NCI-H2029 treated with DMSO at 0.1 percent for 48 hours (cell line): ENCODE measurements around the gene TIPARP.

Experiments
- DNase-seq: peaks from one replicate; lab custom pipeline; 2025; lab: John Stamatoyannopoulos, UW

Gene TIPARP, protein sequence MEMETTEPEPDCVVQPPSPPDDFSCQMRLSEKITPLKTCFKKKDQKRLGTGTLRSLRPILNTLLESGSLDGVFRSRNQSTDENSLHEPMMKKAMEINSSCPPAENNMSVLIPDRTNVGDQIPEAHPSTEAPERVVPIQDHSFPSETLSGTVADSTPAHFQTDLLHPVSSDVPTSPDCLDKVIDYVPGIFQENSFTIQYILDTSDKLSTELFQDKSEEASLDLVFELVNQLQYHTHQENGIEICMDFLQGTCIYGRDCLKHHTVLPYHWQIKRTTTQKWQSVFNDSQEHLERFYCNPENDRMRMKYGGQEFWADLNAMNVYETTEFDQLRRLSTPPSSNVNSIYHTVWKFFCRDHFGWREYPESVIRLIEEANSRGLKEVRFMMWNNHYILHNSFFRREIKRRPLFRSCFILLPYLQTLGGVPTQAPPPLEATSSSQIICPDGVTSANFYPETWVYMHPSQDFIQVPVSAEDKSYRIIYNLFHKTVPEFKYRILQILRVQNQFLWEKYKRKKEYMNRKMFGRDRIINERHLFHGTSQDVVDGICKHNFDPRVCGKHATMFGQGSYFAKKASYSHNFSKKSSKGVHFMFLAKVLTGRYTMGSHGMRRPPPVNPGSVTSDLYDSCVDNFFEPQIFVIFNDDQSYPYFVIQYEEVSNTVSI

DNA sequence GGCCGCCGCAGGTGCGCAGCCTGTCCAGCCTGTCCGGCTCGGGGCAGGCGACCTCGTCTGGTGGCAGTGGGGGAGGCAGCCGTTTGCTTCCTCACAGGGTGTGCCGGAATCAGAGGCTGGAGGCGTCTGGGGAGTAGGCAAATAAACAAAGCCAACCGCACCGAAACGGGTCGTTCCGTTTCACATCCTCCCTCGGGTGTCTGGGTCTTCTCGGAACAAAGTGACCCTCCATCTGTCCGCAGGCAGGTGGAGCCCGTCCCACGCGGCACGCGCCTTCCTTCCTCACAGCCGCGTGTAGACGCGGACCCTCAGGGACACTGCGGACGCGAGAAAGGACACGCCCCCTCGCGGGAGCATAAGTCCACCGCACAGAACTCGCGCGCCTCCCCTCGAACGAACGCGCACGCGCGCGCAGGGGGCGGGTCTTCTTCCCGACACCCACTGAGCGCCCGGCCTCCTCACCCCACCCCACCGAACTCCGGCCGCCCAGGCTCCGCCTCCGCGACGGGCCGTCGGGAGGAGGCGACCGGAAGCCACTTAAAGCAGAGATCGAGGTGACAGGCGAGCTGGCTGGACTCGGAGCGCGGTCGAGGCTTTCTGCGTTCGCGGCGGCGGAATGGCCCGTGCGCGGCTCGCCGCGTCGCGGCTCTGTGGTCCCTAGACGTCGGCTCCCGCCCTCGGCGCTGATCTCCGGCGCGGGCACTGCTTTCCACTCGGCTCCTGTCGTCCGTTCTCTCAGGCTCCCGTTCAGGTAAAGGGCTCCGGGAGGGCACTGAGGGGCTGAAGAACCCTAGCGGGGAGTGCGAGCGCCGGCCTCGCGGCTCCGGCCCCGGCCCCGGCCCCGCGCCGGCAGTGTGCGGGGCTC lies at the start of gene TIPARP:
Gene TIPARP (plus strand): TSS at position 545 of the 865 bp plus-strand sequence. CDS start 3,108 bp downstream, outside the sequence.
- peak; percentile 86 for DNase-seq

DNA sequence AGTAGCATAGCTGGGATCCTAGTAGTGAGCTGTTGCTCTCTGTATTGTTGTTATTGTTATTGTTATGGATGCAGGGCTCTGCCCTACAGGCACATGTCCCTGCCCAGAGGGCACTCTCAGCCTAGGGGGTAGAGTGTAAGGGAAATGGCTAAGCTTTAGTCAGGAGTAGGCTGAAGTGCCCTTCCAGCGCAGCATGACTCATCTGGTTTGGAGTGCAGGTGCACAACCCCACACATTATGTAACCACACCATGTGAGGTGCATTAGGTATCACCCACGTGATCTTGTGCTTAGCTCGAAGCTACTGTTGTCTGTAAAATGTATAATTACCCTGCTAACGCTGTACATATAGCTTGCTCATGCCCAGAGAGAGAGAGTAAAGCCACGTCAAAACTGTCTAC lies 48.3 kb upstream of the TIPARP start:
- DNase-seq, result peak; percentile 72

DNA sequence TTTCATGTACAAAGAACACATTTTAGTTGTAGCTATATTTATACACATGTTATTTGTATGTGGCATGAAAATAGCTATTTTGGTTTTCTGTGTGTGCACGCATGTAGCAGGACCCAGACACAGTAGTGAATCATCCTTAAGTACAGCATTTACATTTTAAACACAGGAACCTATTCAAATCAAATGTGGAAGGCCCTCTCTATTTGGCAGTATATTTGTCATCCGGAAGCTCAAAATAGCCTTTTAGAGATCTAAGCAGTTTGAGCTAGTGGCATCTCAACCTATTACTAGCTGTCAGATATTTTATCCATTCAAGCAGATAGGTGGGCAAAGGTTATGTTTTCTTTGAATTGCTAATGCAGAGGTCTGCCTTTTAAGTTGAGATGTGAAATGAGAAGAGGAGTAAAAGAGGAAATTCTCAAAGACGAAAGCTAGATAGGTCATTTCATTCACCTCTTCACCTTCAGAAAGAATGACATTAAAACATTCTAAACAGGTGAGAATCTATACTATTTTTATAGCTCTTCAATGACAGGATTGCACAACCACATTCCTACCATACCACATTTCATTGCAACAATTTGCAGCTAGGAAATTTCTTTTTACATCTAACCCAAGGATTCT lies 46.3 kb upstream of the TIPARP start:
- no peak for DNase-seq

DNA sequence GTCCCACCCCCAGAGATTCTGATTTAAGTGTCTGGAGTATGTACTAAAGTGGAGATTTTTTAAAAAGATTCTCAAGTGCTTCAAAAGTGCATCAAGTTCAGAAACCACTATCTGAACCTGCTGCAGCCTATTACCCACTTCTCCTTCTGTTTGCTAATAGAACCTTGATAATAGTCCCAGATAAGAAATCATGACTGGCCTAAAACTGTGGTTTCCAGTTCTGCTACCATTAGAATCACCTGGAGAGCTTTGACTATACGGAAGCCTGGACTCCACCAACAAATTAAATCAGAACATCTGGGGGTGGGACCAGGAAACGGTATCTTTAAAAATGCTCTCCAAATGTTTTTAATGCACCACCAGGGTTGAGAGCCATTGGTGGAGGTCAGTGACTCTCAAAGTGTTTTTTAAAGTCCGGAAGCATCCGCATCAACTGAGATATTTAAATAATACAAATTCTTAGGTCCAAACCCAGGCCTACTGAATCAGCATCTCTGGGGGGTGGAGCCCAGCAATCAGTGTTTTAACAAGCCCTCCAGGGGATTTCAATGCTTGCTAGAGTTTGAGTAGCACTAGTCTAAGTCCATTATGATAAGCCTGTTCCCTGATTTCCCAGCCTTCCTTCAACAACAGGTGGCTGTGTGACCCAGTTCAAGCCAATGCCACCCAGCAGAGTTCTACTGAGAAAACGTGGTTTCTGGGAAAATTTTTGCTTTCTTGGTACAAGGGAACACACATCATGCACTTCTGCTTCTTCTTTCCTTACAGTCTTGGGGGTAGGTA lies 45.4 kb upstream of the TIPARP start:
- no peak for DNase-seq

DNA sequence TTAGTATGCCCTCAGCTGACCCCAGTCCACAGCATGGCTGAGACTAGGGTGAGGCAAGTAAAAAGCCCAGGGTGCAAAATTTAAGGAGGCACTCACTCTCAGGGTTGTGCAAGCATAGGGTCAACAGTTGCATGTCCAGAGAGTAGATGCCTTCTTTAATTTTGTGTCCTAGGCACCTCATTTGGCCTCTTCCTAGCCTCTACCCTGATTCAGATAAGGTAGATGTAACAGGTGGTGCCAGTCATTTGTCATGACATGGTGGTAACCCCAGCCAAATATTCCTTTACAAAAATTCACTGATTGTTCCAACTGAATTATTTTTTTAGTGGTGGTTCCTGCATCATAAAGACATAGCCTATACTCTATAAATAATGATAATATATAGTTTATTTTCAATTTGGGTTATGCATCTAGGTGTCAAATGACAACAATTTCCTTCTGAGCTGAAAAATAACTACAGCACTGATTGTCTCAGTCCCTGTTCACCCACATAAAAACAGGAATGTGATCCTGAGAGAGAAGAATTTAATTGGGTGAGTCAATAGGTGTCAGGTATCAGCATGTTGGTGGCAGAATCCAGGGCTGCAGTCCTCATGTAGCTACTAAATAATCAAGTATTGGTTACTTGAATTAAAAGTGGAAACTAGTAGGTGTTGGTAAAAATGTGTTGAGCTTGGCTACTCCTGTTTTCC lies 44.2 kb upstream of the TIPARP start:
- peak; percentile 71 for DNase-seq

DNA sequence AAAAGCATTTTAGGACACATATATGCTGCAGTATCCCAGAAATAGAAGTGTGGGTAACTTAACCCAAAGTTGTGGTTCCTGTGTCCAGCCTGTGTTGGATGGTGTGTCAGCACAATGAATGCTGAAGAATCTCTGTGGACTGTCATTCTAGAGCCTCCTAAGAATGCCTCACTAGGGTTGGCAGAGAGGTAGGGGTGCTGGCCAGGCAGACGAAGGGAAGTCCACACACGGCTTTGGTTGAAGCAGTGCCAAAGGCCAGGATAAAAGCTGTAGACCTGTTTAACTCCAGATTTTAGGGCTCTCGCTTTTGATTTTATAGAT lies 43.7 kb upstream of the TIPARP start:
- peak; percentile 58 for DNase-seq

DNA sequence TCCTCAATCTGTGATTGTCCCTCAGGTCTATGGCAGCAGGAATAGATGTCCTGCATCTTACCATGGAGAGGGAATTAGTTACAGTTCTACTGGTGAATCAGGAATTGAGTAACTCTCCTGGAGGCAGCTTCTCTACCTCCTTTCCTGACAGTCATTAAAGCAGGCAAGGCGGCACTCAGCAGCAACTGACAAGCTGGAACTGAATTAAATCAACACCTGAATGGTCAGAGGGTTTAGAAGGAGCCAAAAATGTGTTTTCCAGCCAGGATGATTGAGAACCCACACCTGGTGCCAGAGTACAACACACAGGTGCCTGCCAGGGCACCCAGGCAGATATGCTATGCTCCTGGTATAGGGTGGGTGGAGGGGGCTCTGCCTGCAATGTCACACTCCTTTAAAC lies 43.1 kb upstream of the TIPARP start:
- DNase-seq, result peak; percentile 63

DNA sequence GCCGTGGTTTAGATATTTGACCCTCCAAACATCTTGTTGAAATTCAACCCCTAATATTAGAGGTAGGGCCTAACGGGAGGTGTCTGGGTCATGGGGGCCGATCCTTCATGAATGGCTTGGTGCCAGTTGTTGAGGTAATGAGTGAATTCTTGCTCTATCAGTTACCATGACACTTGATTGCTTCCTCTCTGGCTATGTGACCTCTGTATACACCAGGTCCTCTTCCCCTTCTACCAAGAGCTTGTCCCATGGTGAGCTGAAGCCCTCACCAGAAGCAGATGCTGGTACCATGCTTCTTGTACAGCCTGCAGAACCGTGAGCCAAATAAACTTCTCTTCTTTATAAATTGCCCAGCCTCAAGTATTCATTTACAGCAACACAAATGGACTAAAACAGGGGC lies 41.8 kb upstream of the TIPARP start:
- DNase-seq, result no peak

DNA sequence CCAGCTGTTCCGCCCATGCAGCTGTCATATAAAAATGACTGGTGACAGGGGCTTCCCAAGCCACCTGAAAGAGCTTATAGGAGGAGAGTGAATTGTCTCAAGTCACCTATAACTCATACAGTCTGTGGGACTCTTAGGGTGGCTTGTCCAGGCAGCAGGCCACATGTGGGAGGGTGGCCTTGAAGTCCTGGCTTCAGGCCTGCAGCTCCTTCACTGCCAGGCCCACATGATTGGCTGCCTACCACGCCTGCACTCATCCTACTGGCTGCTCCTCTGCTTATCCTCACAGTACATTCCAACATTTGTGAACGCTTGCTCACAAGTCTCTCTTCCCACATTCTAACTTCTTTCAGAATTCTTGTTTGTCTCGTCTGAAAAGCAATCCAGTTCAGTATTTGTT lies 41.1 kb upstream of the TIPARP start:
- no peak for DNase-seq

DNA sequence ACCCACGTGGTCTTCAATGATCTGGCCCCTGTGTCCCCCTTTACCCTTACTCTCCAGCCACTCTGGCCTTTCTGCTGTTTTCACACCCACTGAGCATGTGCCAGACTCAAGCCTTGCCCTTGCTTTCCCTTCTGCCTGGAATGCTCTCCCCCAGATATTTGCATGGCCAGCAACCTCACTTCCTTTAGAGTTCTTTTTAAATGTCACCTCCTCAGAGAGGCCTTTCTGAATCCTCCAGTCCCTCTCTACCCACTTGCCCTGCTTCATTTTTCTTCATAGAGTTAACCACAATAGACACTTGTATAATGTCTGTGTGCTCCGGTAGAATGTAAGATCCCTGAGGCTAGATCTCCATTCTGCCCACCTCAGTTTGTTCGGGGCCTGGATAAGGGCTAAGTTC lies 39.4 kb upstream of the TIPARP start:
- no peak for DNase-seq

DNA sequence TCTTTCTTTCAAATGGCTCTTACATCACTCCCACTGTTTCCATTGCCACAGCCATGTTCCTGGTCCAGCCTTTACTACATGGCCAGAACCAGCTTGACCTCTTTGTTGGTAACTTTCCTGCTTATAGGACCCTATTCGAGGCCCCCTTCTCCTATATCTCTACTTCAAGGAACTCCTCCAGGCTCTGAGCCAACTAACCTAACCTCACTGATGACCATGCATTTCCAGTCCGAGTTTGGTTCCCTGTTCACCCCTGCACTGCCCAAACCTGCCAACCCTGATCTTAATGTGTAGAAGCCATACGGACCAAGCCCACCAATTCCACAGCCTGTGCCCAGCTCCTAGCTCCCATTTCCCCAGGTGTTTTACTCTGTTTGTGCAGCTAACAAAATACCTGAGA lies 38.4 kb upstream of the TIPARP start:
- no peak for DNase-seq

DNA sequence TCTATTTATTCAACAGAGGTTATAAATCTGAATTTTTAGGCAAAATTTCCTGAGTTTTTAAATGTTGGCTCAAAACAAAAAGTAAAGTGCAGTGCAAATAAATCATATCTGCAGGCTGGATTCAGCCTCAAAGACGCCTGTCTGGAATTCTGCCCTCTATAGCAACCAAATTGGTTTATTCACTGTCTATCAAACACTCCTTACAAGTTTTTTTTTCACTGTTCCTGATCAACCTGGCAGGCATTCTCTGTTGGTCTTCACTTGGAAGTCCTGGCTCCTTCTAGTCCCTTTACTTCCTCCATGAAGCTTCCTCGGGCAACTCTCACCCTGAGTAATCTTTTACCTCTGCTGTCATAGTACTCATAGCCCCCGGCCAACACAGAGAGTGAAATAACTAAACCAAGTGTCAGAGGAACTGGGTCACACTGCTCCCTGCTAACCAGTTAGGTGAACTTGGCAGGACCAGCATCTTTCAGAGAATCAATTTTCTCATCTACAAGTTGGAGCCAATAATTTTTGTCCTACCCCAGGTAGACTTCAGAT lies 36.8 kb upstream of the TIPARP start:
- DNase-seq, result no peak

DNA sequence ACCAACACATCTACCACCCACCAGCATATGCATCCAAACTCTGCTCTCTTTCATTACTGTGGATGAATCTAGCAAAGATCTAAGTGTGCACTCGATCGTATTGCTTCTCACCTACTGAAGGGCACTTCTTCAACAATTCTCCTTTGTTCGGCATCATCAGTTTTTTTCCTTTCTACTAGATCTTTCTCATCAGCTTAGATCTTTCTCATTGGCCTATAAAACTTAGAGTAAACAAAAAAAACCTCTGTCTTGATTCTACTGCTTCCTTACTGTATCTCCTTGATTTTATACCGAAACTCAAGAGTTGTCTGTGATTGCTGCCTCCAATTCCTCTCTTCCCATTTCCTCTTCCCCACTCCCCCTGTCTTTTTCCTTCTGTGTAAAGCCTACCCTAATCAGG lies 36.1 kb upstream of the TIPARP start:
- no peak for DNase-seq

DNA sequence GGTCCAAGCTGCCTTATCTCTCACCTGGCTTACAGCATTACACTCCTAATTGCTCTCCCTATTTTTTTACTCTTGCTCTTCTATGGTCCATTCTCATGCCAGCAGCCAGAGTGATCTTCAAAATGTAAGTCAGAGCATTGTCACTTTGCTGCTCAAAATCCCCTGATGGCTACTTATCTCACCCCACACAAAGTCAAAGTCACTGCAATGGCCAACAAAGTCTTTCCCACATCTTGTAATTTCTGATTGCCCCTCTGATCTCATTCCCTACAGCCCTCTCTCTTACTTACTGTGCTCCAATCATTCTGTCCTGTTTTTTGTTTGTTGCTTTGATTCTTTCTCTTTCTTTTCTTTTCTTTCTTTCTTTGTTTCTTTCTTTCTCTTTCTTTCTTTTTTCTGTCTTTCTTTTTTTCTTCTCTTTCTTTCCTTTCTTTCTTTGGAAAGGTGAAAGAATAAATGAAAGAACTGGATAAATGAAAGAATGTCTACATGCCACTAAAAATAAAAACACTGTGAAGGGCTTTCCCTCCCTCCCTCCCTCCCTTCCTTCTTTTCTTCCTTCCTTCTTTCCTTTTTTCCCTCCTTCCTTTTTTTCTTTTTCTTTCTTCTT lies 34.9 kb upstream of the TIPARP start:
- DNase-seq, result no peak

DNA sequence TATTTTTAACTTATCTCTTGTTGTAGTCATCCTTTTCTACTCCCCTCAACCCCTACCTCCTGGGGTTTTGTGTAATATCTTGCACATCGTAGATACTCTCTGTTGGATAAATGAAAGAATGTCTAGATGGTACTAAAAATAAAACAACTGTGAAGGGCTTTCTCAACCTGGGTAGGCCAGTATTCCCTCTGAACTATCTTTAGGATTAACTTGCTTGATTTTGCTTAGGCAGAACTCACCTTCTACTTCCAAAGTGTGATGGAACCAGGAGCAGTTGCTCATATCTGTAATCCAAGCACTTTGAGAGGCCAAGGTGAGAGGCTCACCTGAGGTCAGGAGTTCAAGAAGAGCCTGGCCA lies 32.8 kb upstream of the TIPARP start:
- DNase-seq, result no peak

DNA sequence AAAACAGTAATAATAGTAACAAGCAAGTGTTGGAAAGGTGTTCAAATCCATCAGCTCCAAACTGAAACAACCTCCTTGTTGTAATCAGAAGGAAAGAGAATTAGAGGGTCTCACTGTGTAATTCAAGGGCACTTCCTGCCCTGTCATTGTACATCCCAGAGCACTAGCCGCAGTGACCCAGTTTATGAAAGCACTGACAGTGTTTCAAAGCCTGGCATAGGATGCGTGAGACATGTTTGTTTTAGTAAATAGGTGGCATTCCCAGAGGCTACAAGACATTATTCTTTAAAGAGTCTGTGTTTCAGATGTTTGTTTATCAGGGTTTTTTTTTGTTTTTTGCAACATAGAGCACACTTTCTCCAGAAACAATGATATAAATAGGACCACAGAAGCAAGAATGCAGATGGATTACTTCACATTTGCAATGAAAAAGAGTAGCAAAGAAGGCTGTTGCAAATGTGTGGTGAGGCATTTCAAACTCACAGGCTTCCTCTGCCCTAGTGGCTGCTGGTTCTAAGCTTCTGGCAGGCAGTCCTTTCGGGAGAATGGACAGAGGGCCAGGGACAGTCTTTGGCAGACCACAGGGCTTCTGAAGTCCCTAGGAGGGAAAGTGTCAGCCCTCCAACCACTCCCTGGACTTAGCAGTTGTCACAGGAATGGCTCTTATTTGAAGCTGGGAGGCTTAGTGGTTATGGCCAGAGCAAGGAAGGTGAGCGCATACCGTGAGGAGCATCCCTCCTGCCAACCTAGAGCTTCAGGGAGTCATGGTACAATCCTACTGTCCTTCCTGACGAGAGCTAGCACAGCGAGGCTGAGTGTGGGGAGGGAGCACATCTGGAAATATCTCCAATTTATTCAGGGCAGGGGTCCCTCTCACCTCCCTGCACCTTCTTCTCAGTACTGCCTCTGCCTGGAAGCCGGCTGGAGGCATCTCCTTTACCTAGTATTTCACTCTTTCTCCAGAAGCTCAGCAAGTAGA lies 31.4 kb upstream of the TIPARP start:
- no peak for DNase-seq

DNA sequence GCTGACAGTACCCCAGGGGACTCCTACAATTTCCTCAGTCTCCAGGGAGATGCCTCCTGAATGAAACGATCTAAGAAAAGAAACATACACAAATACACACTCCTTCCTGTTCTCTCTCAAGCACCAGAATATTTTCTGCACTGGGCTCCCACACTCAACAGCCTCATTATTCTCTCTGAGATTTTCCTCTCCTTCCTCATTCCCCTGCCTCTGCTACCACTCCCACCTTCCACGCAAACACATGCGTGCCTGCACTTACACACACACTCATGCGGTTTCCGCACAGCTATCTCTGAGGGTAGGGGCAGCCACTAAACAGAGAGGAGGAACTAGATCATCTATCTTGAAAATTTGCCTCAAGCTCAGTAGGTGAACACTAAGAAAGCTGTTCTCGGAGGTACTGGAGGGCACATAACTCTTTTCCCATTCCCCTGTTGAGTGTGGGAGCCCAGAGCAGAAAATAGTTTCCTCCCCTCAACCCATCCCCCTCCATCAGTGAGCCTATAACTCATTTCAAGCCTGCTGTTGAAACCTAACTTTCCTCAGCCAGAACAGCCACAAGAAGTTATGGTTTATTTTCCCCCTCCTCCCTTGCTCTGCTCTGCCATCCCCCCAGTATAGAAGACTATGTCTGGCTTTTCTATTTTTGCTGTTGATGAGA lies 30.5 kb upstream of the TIPARP start:
- no peak for DNase-seq

DNA sequence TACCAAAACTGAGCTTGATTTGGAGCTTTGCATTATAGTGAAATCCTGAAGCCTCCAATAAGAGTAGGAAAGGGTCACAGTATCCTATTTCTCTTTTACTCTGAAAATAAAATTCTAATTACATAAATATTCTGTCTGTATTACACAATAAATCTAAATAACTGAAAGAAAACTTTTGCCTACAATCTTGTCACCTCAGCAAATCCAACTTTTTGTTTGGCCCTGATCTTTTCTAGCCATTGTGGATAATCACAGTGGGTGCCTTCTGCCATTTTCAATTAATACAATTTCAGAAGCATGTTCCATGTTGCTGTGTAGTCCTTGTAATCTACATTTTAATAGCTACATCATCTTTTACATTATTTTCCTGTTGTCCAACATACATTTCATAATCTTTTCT lies 29.4 kb upstream of the TIPARP start:
- no peak for DNase-seq

DNA sequence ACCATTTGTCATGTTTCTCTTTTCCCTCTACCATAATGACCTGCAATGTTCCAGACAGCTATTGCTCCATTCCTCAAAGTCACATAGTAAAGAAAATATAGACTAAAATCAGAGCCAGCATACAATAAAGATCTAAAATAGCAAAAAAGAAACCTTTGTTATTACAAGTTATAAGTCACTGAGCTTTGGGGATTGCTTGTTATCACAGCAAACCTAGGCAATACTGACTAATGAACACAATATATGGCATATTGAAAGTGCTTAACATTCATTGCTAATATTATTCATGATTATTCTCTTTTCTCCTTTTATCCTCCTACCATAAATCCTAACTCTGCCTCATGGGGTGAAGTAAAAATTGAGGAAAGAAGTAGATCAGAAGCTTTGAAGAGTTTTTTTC lies 27.4 kb upstream of the TIPARP start:
- no peak for DNase-seq
